Stimulated activated naive B cell treated with anti-CD40 and anti-IgM and Interleukin-4, amounts not matched to agents 10 μg/mL and 1 μg/mL and 100 μg/mL, for 72 hours (primary cell): ENCODE data around the gene MYLK4.
A peak's percentile ranks its signal among the peaks of the same experiment; 100 is the strongest.

Experiments used
- ATAC-seq, 2 donors: fragments of 150-1000 bp; cut with Tn5 transposase; replicated peaks; 2 replicates each; pipeline ENCODE4 v1.10.0; 2021; ENCODE audit warnings: moderate library complexity in 1 of 2
- DNase-seq: peaks from one replicate; pipeline ENCODE4 v3.0.0; 2021
- H3K27ac Mint-ChIP-seq: one replicate; pipeline ENCODE4 v1.8.0; 2022; ENCODE audit warnings: mild to moderate bottlenecking, mixed read lengths
- H3K27me3 Mint-ChIP-seq, 2 donors: one replicate each; pipeline ENCODE4 v1.8.0; 2022; ENCODE audit warnings: mixed read lengths in 2 of 2
- H3K36me3 Mint-ChIP-seq, 2 donors: one replicate each; pipeline ENCODE4 v1.8.0; 2022; ENCODE audit warnings: mixed read lengths in 2 of 2, mild to moderate bottlenecking in 1 of 2
- H3K4me1 Mint-ChIP-seq, 2 donors: one replicate each; pipeline ENCODE4 v1.8.0; 2022; ENCODE audit warnings: mixed read lengths in 2 of 2, mild to moderate bottlenecking in 1 of 2
- H3K4me3 Mint-ChIP-seq, 2 donors: one replicate each; pipeline ENCODE4 v1.8.0; 2022; ENCODE audit warnings: mild to moderate bottlenecking in 2 of 2, mixed read lengths in 2 of 2, moderate library complexity in 1 of 2
- H3K9me3 Mint-ChIP-seq, 2 donors: one replicate each; pipeline ENCODE4 v1.8.0; 2022; ENCODE audit warnings: mixed read lengths in 2 of 2, mild to moderate bottlenecking in 1 of 2

MYLK4 gene

DNA sequence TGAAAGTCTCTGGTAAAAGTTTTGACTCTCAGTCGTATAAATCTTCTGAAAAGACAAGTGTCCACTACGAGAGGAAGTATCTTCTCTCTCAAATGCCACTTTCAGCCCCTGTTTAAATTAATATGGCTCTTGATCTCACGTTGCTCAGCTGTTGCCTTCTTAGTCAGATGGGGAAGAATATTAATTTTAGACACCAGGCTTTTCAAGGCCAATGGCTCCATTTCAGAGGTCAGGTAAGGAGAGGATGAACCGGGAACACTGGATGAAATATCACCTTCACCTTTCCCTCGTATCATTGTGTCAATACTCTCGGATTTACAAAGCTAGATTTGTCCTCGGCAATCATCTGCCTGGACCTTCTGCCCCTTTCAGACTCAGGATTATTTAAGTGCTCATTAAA, at the start of gene MYLK4:
Gene MYLK4, minus strand, starts transcription at position 91 of the 400 bp plus-strand sequence. CDS start 1,628 bp downstream, outside the sequence.
- Mint-ChIP-seq H3K27ac (no peak within 1 kb of the TSS), H3K27me3 (peaks cover 12 to 24% of the 10 kb centered on the region in 2 donors), H3K4me3 (no peak within 1 kb of the TSS), H3K9me3 (no peaks in the 10 kb centered on the region), H3K36me3 (no peaks in the 10 kb centered on the region), H3K4me1 (peaks cover 3 to 7% of the 10 kb centered on the region in 2 donors)
- DNase-seq (no peak), ATAC-seq (no peak)

DNA sequence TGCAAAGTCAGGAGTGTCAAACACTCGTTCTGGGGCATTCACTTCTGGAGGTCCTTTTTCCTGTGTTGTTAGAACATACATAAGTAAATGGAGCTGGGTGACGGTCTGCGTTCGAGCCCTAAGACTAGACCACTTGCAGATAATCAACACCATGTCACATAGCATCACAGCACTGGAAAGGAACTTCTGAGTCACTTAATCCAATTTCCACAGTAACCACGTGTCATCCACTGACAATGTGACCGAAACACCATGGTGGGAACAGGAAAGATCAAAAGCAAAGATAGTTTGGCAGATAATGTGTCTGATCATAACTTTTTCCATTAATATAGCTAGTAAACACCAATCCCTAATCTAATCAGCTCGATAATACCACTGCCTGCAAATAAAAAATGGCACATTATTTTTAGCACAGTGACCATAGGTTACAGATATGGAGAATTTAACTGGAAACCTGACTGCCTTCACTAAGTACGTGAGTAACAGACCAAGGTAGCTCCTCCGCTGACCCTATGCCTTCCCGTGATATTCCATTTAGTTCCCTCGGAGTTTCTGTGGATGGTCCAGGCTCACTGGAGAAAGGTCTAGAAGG, 49.3 kb upstream of the MYLK4 start:
- no peaks in the 10 kb centered on the region for H3K27me3 Mint-ChIP-seq
- H3K27ac Mint-ChIP-seq: peak overlapping the region; percentile 14
- H3K4me1 Mint-ChIP-seq: peaks cover 11 to 27% of the 10 kb centered on the region in 2 donors
- no peak overlapping the region for H3K4me3 Mint-ChIP-seq
- no peaks in the 10 kb centered on the region for H3K9me3 Mint-ChIP-seq
- no peak for ATAC-seq
- no peak for DNase-seq
- peaks cover 10 to 19% of the 10 kb centered on the region in 2 donors for H3K36me3 Mint-ChIP-seq

DNA sequence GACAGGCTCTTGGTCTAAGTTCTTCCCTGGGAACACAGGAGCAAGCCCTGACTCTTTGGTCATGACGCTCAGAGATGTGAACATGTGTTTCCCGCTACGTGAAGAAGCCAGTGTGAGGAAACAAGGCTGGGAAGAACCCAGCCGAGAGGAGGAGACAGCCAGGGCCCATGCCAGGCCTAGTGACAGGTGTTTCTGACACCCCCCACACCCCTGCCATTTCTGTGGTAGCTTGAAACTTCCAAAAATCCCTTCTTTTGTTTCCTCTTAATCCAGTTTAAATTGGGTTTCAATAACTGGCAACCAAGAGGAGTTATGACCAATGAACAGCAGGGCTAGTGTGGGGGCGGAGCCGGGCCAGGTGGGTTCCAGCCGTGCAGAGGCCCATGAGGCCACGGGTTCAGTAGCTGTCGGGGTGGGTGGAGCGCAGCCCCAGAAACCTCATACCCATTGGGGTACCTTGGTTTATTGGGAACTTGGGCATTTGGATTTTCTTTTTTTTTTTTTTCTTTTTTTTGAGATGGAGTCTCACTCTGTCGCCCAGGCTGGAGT, 47.9 kb upstream of the MYLK4 start:
- DNase-seq: no peak
- H3K9me3 Mint-ChIP-seq: no peaks in the 10 kb centered on the region
- no peak overlapping the region for H3K27ac Mint-ChIP-seq
- ATAC-seq: no peak
- no peaks in the 10 kb centered on the region for H3K27me3 Mint-ChIP-seq
- H3K4me1 Mint-ChIP-seq: peaks cover 16 to 34% of the 10 kb centered on the region in 2 donors
- H3K36me3 Mint-ChIP-seq: peaks cover 10 to 19% of the 10 kb centered on the region in 2 donors
- H3K4me3 Mint-ChIP-seq: no peak overlapping the region

DNA sequence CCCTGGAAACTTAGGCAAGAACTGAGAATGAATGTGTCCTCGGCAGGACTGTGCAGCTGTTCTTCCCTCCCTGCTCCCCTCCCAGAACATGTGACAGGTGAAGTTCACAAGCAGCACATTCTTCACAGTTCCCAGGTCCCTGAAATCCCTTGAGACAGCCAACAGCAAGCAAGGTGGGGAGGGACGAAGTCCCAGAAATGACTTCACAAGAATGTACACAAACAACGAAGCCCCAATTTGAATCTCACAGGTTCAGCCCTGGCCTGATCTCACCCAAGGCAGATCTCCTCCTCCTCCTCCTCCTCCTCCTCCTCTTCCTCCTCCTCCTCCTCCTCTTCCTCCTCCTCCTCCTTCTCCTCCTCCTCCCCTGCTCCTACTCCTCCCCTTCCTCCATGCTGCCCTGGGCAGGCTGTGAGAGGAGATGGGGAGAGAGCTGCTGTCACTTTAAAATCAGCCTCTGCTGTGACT, 46.9 kb upstream of the MYLK4 start:
- no peaks in the 10 kb centered on the region for H3K27me3 Mint-ChIP-seq
- H3K9me3 Mint-ChIP-seq: no peaks in the 10 kb centered on the region
- H3K36me3 Mint-ChIP-seq: peaks cover 10 to 19% of the 10 kb centered on the region in 2 donors
- H3K27ac Mint-ChIP-seq: no peak overlapping the region
- no peak overlapping the region for H3K4me3 Mint-ChIP-seq
- ATAC-seq: no peak
- no peak for DNase-seq
- peaks cover 24 to 44% of the 10 kb centered on the region in 2 donors for H3K4me1 Mint-ChIP-seq

DNA sequence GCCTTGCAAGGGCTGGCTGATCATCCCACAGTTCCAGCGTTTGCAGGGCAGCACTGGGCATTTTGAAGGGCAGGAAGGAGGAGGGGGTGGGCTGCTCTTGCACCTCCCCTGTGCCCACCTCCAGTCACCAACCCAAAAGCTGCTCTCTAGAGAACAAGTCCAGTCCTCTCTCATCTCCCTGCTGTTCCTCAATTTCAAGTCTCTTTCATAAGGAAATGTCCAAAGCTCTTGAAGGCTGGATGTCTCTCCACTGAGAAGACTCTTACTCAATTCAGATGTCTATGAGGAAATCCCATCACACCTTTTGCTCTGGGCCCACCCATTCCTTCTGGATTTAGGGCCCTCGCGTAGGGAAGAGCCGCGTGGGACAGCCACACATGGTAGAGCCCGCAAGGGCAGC, 46.1 kb upstream of the MYLK4 start:
- Mint-ChIP-seq H3K9me3 (no peaks in the 10 kb centered on the region), H3K27ac (peak overlapping the region; percentile 68), H3K36me3 (peaks cover 10 to 18% of the 10 kb centered on the region in 2 donors), H3K4me3 (no peak overlapping the region), H3K4me1 (peaks cover 28 to 51% of the 10 kb centered on the region in 2 donors), H3K27me3 (no peaks in the 10 kb centered on the region)
- no peak for ATAC-seq
- DNase-seq: no peak

DNA sequence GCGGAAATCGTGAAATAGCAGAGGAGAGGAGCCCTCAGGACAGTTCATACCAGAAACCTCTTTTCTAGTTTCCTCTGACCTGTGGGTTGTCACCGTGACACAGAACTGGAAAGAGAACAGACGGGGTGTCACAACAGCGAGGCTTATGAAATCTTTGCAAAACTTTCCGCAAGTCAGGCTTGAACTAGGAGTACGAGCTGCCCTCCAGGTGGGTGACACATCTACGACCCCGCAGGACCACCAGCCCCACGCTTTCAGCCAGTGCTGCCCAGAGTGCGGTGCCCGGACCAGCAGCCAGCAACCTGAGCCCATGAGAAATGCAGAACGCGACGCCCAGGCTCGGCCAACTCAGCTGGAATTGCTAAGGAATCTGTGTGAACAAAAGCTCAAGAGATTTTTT, 45.2 kb upstream of the MYLK4 start:
- peaks cover 13 to 17% of the 10 kb centered on the region in 2 donors for H3K36me3 Mint-ChIP-seq
- DNase-seq (no peak), ATAC-seq (no peak)
- no peaks in the 10 kb centered on the region for H3K9me3 Mint-ChIP-seq
- H3K27me3 Mint-ChIP-seq: no peaks in the 10 kb centered on the region
- no peak overlapping the region for H3K27ac Mint-ChIP-seq
- peaks cover 32 to 60% of the 10 kb centered on the region in 2 donors for H3K4me1 Mint-ChIP-seq
- no peak overlapping the region for H3K4me3 Mint-ChIP-seq

DNA sequence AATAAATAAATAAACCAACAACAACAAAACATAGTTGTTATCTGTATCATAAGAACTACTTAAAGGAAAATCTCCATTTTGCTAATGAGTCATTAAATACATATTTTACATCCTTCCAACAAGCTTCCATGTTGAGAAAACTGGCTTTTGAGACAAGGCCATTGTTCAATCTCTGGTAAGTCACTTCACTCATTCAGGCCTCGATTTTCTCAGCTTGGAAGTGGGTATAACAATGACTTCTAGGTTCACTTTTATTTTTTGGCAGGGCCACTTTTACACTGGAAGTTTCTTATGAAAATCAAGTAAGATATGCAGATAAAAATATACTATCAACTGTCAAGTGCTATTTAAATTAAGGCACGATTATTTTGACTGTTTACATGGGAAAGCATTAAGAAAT, 44.4 kb upstream of the MYLK4 start:
- Mint-ChIP-seq H3K27ac (no peak overlapping the region), H3K4me3 (no peak overlapping the region), H3K27me3 (no peaks in the 10 kb centered on the region), H3K36me3 (peaks cover 13 to 17% of the 10 kb centered on the region in 2 donors), H3K9me3 (no peaks in the 10 kb centered on the region), H3K4me1 (peaks cover 32 to 66% of the 10 kb centered on the region in 2 donors)
- DNase-seq: no peak
- no peak for ATAC-seq

DNA sequence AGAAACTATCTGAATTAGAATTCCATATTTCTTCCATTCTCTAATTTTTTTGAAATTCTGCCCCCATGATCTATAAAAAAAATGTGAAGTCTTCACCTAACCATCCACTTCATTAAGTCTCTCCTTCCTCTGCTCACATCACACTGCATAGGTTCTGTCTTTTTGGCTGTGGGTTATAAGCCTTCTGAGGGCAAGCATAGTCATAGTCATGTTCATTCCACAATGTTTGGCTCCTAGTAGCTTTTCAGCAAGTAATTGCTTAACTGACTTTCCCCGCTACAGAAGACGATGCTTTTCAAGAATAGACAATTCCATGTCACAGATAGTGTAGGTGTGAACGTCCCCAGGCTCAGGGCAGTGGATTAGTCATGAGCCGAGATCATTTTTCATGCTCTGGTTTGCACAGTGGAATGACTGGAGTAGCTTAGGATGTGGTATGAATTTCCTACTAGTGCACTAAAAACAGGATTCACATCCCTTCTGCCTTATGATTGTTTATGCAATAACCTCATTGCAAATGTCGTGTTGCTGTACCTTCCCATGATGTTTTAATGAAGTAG, 43.5 kb upstream of the MYLK4 start:
- H3K9me3 Mint-ChIP-seq: no peaks in the 10 kb centered on the region
- H3K36me3 Mint-ChIP-seq: peaks cover 10 to 14% of the 10 kb centered on the region in 2 donors
- DNase-seq (no peak), ATAC-seq (no peak)
- H3K27ac Mint-ChIP-seq: no peak overlapping the region
- H3K4me1 Mint-ChIP-seq: peaks cover 28 to 59% of the 10 kb centered on the region in 2 donors
- no peak overlapping the region for H3K4me3 Mint-ChIP-seq
- no peaks in the 10 kb centered on the region for H3K27me3 Mint-ChIP-seq

DNA sequence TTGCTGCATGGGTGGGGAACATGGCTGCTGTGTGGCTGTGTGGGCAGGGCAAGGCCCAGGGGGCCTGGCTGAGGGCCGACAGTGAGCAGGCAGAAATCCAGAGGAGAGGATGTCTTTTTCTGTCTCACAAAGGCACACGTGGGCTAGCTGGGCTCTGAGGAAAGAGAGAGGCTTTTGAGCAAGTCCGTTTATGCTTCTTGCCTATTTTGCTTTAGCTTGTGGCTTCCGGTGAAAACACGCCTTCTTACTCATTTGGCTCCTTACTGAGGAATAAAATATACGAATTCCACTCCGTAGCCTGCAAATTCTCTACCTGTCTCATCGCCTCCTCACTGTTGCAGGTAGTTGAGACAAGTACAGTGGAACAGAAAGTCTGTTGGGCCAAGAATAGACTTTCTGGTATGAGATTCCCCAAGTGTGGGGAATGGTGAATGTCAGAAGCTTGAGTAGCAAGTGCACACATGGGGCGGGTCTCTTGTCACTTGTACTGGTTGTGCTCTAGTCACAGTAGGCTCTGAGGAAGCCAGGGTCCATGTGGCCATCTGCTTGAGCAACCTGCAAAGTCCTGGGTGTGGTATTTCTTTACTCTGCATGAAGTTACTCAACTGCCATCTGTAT, 42.9 kb upstream of the MYLK4 start:
- no peak overlapping the region for H3K4me3 Mint-ChIP-seq
- H3K36me3 Mint-ChIP-seq: peaks cover 10 to 14% of the 10 kb centered on the region in 2 donors
- peaks cover 28 to 58% of the 10 kb centered on the region in 2 donors for H3K4me1 Mint-ChIP-seq
- DNase-seq: no peak
- H3K27me3 Mint-ChIP-seq: no peaks in the 10 kb centered on the region
- no peaks in the 10 kb centered on the region for H3K9me3 Mint-ChIP-seq
- peak overlapping the region; percentile 10 for H3K27ac Mint-ChIP-seq
- ATAC-seq: peak; percentile 30 to 36

DNA sequence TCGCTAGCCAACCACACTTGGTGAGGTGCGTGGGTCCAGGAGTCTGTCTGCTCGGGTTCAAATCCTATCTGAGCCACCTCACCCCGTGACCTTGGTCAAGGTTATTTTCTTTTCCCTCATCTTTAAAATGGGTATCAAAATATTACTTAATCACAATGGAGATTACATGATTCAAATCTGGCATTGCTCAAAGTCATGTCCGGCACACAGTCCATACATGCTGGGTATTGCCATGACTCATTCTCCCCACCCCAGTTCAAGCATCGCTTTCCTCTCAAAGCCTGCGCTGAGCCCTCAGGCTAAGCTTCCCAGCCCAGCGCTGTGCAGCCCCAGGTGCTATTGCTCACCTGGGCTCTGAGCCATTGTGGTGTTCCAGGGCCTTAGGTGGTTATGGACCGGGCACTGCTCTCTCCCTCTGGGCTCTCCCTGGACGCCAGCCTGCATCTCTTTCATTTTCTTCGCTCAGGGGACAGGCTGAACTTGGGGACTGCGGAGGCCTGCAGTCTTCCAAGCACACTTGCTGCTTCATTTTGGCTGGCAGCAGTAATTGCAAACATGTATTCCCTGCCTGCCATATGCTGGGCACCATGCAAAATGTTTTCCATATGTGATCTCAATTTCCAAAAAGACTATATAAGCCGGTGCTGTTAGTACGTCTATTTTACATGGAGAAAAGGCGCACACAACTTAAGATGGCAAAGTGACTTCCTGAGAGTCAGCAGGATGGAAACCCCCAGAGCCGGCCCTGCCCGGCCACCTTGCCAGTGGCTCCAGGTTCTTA, 41.8 kb upstream of the MYLK4 start:
- Mint-ChIP-seq H3K9me3 (no peaks in the 10 kb centered on the region), H3K4me3 (no peak overlapping the region), H3K36me3 (peaks cover 11 to 20% of the 10 kb centered on the region in 2 donors), H3K27ac (no peak overlapping the region), H3K27me3 (no peaks in the 10 kb centered on the region), H3K4me1 (peaks cover 28 to 53% of the 10 kb centered on the region in 2 donors)
- ATAC-seq: no peak
- DNase-seq: no peak

DNA sequence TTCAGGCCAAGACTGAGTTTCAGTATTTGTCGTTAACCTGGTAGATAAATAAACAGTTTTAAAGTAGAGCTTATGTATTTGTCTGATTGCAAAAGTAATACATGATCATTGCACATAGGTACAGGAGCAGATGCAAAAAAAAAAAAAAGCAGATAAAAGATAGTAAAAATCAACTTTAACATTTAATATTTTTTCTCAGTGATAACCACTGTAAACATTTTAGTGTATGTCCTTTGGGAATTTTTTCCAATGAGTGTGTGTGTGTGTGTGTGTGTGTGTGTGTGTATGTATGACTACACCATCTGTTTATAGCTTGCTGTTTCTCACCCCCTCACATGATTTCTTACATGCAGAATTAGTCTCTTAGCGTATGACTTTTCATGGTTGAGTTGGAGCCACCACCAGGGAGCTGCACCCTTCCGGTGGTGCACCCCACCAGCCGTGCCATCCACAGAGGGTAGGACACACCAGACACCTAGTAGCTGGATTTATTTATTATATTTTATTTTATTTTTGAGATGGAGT, 40.8 kb upstream of the MYLK4 start:
- DNase-seq (no peak), ATAC-seq (peak; percentile 27 to 64)
- peaks cover 24 to 43% of the 10 kb centered on the region in 2 donors for H3K4me1 Mint-ChIP-seq
- no peaks in the 10 kb centered on the region for H3K9me3 Mint-ChIP-seq
- H3K36me3 Mint-ChIP-seq: peaks cover 14 to 21% of the 10 kb centered on the region in 2 donors
- no peaks in the 10 kb centered on the region for H3K27me3 Mint-ChIP-seq
- H3K4me3 Mint-ChIP-seq: peak overlapping the region in 1 of 2 donors; percentile 48
- H3K27ac Mint-ChIP-seq: peak overlapping the region; percentile 60

DNA sequence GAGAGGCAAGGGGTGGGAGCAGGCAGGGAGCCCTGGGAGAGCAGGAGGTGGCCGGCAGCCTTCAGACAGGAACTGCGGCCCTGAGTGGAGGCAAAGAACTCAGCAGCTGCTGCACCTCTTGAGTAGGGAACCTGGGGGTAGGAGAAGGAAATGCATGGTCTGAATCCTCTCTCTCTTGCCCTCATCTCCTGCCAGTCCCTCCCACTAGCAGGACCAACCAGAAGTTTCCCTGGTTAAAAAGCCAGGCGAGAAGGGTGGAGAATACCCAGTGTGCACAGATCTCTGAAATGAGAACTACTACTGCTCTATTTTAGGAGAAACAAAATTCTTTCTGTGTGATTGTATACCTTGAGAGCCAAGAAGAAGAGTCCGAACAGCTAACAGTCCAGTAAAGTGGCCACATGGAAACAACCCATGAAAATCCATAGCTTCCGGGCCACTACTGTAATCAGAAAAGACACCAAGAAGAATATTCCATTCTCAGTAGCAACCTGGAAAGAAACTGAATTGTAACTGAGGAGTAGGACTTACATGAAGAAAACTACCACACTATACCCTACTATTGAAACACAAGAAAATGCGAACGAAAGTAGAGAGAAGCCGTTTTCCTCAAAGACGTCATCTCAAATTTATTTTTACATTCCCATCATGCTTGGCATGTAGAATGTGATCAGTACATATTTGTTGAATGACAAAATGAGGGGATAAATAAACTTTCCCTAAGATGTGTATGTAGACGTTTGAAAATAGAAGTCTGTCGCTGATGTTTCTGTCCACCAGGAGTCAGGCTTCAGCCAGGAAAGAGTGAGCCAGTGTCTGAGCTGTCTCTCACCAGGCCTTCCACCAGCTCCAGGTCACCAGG, 40.1 kb upstream of the MYLK4 start:
- Mint-ChIP-seq H3K4me1 (peaks cover 24 to 48% of the 10 kb centered on the region in 2 donors), H3K36me3 (peaks cover 20 to 26% of the 10 kb centered on the region in 2 donors), H3K4me3 (peak overlapping the region in 1 of 2 donors; percentile 48), H3K27ac (peak overlapping the region; percentile 60), H3K27me3 (no peaks in the 10 kb centered on the region), H3K9me3 (no peaks in the 10 kb centered on the region)
- ATAC-seq (peak; percentile 91 to 93), DNase-seq (peak; percentile 47)

DNA sequence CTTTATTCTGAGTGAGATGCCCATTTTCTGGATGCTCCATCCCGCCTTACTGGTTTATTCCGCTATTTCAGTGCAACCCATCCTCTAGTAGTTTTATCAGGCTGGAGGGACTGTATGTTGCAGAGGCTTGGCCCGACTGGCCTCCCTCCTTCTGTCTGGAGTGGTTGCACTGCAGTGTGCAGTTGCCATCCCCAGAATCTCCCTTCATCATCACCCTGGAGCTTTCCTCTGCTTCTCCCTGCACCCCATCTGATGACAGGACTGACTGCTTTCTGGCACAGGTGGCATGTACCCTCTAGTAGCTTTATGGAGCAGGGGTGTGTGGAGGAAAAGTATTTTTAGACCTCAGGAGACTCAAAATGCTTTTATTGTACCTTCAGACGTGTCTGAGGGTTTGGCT, 35.5 kb upstream of the MYLK4 start:
- peaks cover 10 to 23% of the 10 kb centered on the region in 2 donors for H3K4me1 Mint-ChIP-seq
- H3K4me3 Mint-ChIP-seq: no peak overlapping the region
- DNase-seq: no peak
- ATAC-seq: no peak
- no peak overlapping the region for H3K27ac Mint-ChIP-seq
- H3K9me3 Mint-ChIP-seq: no peaks in the 10 kb centered on the region
- H3K36me3 Mint-ChIP-seq: peaks cover 33 to 50% of the 10 kb centered on the region in 2 donors
- no peaks in the 10 kb centered on the region for H3K27me3 Mint-ChIP-seq
